T1000 (cell line): Measurements from ENCODE around the gene BPI.
"Not testable (repeated sequence)": the region's sequence is repeated elsewhere in the genome, so short reads cannot be mapped to it uniquely, and the experiment has no call there.

Experiments used
- DNase-seq: peaks from one replicate; lab custom pipeline; 2025; ENCODE audit warnings: mixed read lengths; lab: John Stamatoyannopoulos, UW

The BPI gene

GRCh38 chr20:38303908-38304379 is at the start of gene BPI:
TSS of gene BPI (plus strand) at chr20:38304156. CDS start at chr20:38304224, 68 bp downstream.
- no peak for DNase-seq

- DNase-seq = not testable (repeated sequence)
Observed at GRCh38 chr20:38254621-38255020, 49.3 kb upstream of the BPI start.

- DNase-seq = no peak
Observed at GRCh38 chr20:38255393-38255792, 48.6 kb upstream of the BPI start.

GRCh38 chr20:38256021-38256420 is 47.9 kb upstream of the BPI start:
- no peak for DNase-seq

- DNase-seq = no peak
Observed at GRCh38 chr20:38256966-38257365, 47.0 kb upstream of the BPI start.

GRCh38 chr20:38258545-38259215 is 45.3 kb upstream of the BPI start:
- no peak for DNase-seq

DNA sequence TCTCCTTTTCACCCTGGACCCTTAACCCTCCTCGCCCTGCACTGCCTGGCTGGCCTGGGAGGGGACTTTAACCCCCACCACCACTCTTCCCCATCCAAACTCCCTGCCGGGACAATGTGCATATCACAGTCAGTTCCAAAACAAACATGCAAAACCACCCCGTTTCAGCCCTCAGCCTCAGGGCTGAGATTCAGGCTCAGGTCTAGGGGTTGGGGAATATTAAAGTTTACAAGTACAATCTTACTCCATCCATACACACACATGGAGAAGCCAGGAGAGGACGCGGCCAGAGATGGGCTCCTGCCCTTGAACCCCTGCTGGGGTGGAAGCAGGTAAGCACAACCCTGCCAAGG is 44.0 kb upstream of the BPI start:
- no peak for DNase-seq

DNA sequence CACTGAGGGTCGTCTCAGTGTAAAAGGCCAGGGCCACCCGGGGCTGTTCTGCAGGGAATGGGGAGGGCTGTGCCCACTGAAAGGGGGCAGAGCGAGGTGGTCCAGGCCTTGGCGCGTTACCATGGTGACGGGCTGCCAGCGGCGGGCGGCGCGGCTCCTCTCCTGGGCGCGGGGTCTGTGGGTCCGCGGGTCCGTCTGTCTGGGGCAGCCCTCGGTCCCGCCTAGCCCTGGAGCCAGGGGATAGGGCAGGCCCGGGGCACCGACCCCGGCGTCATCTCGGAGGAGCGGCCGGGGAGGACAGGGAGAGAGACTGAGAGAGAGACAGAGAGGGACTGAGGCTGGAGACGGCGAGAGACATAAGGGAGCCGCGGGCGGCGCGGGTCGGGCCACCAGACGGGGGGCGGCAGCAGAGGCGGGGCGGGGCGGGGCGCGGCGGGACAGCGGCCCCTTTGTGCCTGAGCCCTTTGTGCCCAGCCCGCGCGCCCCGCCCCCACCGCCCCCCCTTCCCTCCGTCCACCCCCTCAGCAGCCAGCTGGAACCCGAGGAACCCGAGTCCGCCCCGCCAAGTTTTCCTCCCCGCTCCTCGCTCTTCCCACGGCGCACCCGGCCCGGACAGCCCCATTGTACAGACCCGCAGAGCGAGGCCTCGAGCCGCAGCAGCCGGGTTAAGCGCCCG is 43.4 kb upstream of the BPI start, which contains the start of gene KIAA1755:
KIAA1755 (minus strand) TSS at position 358 of the 676 bp plus-strand sequence; CDS start at position 123, 235 bp downstream.
- no peak for DNase-seq

DNA sequence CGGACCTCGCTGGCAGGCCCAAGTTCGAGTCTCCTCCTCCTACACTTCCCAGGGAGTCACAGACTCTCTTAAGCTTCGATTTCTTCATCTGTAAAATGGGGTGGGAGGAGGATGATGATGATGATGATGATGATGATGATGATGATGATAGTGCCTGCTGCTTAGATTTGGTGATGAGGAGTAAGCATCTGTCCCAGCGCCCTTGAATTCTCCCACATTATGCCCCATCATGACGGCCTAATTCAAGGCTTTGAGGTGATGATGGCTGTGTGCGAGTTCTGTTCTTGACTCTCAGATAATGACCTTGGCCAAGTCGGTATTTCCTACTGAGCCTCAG is 42.9 kb upstream of the BPI start:
- DNase-seq = no peak

DNA sequence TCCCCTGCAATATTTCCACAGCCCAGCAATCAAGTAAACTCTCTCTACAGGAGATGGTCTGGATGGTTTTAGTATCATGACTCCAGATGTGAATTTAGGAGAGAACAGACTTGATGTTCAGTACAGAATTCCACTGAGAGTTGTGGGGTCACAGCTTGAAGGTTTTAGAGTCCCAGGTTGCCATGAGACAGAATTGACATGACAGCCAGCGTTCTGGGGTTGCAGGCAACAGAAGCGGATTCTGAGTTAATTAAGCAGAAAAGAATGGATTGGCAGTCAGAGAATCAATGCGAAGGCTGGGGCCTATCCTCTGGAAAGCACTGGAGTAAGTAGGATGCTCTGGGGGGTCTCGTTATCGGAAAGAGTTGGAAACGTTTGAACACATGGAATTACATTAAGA is 41.0 kb upstream of the BPI start:
- no peak for DNase-seq

DNA sequence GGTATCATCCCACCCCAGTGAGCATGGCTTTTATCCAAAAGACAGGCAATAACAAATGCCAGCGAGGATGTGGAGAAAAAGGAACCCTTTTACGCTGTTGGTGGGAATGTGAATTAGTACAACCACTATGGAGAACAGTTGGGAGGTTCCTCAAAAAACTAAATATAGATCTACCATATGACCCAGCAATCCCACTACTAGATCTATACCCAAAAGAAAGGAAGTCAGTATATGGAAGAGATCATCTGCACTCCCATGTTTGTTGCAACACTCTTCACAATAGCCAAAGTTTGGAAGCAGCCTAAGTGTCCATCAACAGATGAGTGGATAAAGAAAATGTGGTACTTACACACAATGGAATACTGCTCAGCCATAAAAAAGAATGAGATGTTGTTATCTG is 37.5 kb upstream of the BPI start:
- no peak for DNase-seq

DNA sequence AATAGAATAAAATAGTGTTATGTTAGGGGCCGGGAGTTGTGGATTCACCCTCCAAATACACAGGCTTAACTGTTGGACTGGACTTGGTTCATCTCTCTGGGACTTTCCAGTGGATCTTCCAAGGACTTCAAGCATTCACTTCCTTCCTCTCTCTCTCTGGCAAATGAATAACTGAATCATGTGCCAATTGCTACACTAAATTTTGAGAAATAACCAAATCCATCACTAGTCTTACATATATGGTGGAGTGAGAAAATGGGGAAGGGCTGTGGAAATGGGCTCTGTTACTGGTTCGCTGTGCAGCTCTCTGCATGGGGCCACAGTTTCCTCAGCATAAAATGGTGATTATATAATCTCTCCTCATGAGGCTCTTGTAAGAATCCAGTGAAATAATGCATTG is 36.7 kb upstream of the BPI start:
- DNase-seq = no peak

DNA sequence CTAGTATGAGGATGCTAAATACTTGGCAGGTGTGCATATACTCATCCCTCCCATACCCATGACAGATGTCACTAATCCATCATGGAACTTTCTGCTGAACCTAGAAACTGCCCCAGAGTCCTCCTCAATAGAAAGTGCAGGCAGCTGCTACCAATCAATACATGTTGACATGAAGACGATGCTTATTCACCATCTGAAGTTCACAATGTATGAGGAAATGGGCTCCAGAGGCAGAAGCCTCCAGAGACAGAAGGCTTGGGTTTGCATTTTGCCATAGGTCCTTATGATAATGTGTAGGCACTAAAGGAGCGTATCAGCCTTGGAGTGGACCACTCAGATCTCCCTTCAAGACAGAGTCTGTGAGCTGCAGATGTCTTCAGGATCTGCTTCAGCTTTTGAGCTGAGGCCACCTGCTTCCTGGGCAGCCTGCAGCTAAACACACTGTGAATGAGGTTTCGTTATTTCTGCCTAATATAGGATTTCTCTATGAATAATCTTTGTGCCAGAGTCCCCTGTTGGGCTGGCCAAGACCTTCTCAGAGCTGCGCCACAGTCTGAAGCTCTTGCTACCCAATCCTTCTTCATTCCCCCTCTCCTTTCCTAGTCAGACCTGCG is 35.9 kb upstream of the BPI start:
- no peak for DNase-seq

DNA sequence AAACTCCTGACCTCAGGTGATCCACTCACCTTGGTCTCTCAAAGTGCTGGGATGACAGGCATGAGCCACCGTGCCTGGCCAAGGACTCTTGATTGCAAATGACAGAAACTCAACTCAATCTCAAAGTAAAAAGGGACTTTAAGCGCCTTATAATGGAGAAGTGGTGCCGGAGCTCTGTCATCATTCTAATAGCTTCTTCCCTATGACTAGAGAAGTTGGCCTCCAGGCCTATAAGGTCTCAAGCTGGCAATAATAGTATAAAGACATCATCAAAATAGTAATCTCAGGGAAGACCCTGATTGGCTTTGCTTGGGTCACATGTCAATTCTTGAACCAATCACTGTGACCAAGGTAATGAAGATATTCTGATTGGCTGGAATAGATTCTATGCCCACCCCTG is 34.9 kb upstream of the BPI start:
- DNase-seq = no peak

DNA sequence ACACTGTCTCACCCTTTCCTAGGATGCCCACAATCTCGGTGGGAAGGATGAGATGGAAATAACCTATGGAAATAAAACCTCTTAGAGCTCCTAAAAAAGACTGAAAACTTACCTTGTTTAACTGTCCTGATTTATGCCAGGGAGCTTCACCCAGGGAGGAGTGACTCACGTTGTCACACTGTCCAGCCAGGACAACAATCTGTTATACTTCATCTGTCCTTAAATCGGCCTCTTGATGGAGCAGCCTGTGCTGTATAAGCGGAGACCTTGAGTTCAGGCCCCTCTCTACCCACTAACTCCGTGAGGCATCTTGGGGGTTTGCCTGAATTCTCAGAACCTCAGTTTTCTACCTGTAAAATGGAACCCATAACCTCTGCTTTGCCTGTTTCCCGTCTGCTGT is 34.2 kb upstream of the BPI start:
- no peak for DNase-seq

- peak; percentile 62 for DNase-seq
Observed at GRCh38 chr20:38270869-38271605, 32.9 kb upstream of the BPI start.

- no peak for DNase-seq
Observed at GRCh38 chr20:38271608-38272120, 32.3 kb upstream of the BPI start.

GRCh38 chr20:38272398-38272797 is 31.6 kb upstream of the BPI start:
- DNase-seq = no peak

- DNase-seq = no peak
Observed at GRCh38 chr20:38272961-38273360, 31.0 kb upstream of the BPI start.

DNA sequence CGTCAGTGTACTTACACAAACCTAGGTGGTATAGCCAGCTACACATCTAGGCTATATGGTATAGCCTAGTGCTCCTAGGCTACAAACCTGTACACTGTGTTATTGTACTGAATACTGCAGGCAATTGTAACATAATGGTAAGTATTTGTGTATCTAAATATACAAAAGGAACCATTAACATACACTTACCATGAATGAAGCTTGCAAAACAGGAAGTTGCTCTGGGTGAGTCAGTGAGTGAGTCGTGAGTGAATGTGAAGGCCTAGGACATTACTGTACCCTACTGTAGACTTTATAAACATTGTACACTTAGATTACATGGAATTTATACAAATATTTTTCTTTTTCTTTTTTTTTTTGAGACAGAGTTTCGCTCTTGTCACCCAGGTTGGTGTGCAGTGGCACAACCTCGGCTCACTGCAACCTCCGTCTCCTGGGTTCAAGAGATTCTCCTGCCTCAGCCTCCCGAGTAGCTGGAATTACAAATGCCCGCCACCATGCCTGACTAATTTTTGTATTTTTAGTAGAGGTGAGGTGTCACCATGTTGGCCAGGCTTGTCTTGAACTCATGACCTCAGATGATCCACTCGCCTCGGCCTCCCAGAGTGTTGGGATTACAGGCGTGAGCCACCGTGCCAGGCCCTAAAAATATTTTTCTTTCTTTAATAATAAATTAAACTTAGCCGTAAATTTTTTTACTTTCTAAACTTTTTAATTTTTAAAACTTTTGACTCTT is 28.0 kb upstream of the BPI start:
- DNase-seq = peak; percentile 51

DNA sequence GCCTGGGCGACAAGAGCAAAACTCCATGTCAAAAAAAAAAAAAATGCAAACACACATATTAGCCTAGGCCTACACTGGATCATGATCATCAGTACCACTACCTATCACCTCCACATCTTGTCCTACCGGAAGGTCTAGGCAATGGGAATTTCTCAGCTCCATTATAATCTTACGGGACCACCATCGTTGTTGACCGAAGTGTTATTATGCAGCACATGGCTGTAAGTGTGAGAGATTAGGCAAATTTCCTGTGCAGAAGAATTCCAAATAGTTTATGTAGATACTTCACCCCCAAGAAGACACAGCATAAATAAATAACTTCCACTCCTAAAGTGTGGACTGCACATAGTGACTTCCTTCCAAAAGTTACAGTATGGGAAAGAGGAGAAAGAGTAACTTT is 26.7 kb upstream of the BPI start:
- DNase-seq = no peak

- DNase-seq = no peak
Observed at GRCh38 chr20:38277691-38278090, 26.3 kb upstream of the BPI start.
